Neuronal stem cell (in vitro differentiated cells): ENCODE measurements around the gene TMEM254.
"Not testable (repeated sequence)": the region's sequence is repeated elsewhere in the genome, so short reads cannot be mapped to it uniquely, and the experiment has no call there.

Experiments used
- DNase-seq: peaks from one replicate; pipeline ENCODE4 v3.0.0-alpha.2; 2013; ENCODE audit warnings: low spot score
- H2AFZ ChIP-seq: one replicate; pipeline ENCODE4 v1.6.1; 2013; ENCODE audit warnings: mild to moderate bottlenecking, low read length, inconsistent platforms
- H2AK5ac ChIP-seq: 2 replicates; pipeline ENCODE4 v1.6.1; 2013; ENCODE audit warnings: low read depth, mild to moderate bottlenecking, inconsistent platforms, low read length, moderate library complexity, mixed read lengths
- H2BK120ac ChIP-seq: 2 replicates; pipeline ENCODE4 v1.6.1; 2013; ENCODE audit warnings: low read depth, mild to moderate bottlenecking, inconsistent platforms, low read length, moderate library complexity, mixed read lengths
- H2BK12ac ChIP-seq: one replicate; pipeline ENCODE4 v1.6.1; 2013; ENCODE audit warnings: low read length, inconsistent platforms
- H2BK15ac ChIP-seq: 2 replicates; pipeline ENCODE4 v1.6.1; 2013; ENCODE audit warnings: mild to moderate bottlenecking, low read length, inconsistent platforms, mixed read lengths
- H2BK5ac ChIP-seq: one replicate; pipeline ENCODE4 v1.6.1; 2013; ENCODE audit warnings: inconsistent platforms, mild to moderate bottlenecking, low read length, moderate library complexity
- H3K14ac ChIP-seq: one replicate; pipeline ENCODE4 v1.6.1; 2013; ENCODE audit warnings: low read length, inconsistent platforms
- H3K18ac ChIP-seq: 2 replicates; pipeline ENCODE4 v1.6.1; 2013; ENCODE audit warnings: low read length, inconsistent platforms
- H3K23ac ChIP-seq: 2 replicates; pipeline ENCODE4 v1.6.1; 2013; ENCODE audit warnings: low read depth, mild to moderate bottlenecking, mixed read lengths, low read length, inconsistent platforms; ENCODE audit not compliant: poor library complexity
- H3K27ac ChIP-seq: replicated peaks from 3 replicates; pipeline ENCODE4 v1.5.1; 2013; ENCODE audit warnings: low read length, inconsistent platforms
- H3K27me3 ChIP-seq, 3 experiments: 2 replicates each; pipeline ENCODE4 v1.6.1; 2013; ENCODE audit warnings: low read length in 3 of 3, mild to moderate bottlenecking in 2 of 3, inconsistent platforms in 1 of 3, low read depth in 1 of 3, mixed read lengths in 1 of 3, moderate library complexity in 1 of 3; ENCODE audit not compliant: control insufficient read depth in 3 of 3, insufficient read depth in 3 of 3
- H3K36me3 ChIP-seq, 2 donors: replicated peaks in 1 of 2; 2 replicates each; pipeline ENCODE4 v1.6.1; 2013; ENCODE audit warnings: low read length in 2 of 2; ENCODE audit not compliant: control insufficient read depth in 2 of 2, insufficient read depth in 2 of 2
- H3K4ac ChIP-seq: 2 replicates; pipeline ENCODE4 v1.6.1; 2013; ENCODE audit warnings: inconsistent platforms, mild to moderate bottlenecking, low read length, moderate library complexity
- H3K4me1 ChIP-seq, 2 donors: 1 replicate in 1 of 2; 2 replicates in 1 of 2; pipeline ENCODE4 v1.6.1; 2013; ENCODE audit warnings: low read length in 2 of 2, low read depth in 1 of 2; ENCODE audit not compliant: control insufficient read depth in 2 of 2, insufficient read depth in 1 of 2
- H3K4me2 ChIP-seq: one replicate; pipeline ENCODE4 v1.6.1; 2013; ENCODE audit warnings: mild to moderate bottlenecking, low read length, inconsistent platforms; ENCODE audit not compliant: insufficient read depth, poor library complexity, severe bottlenecking
- H3K4me3 ChIP-seq, 2 donors: 2 replicates each; pipeline ENCODE4 v1.5.1; 2013; ENCODE audit warnings: low read length in 2 of 2, mild to moderate bottlenecking in 2 of 2, inconsistent platforms in 1 of 2, moderate library complexity in 1 of 2
- H3K79me1 ChIP-seq: one replicate; pipeline ENCODE4 v1.6.1; 2013; ENCODE audit warnings: low read depth, mild to moderate bottlenecking, inconsistent platforms, low read length, moderate library complexity
- H3K9ac ChIP-seq: one replicate; pipeline ENCODE4 v1.6.1; 2013; ENCODE audit warnings: mild to moderate bottlenecking, low read depth, low read length, inconsistent platforms; ENCODE audit not compliant: poor library complexity
- H3K9me3 ChIP-seq, 2 donors: replicated peaks in 1 of 2; 2 replicates each; pipeline versions ENCODE3 to v1.6.1; 2013; ENCODE audit warnings: low read length in 2 of 2, mild to moderate bottlenecking in 2 of 2, inconsistent platforms in 1 of 2, low read depth in 1 of 2, mixed read lengths in 1 of 2, moderate library complexity in 1 of 2; ENCODE audit not compliant: control insufficient read depth in 2 of 2, insufficient read depth in 1 of 2
- H4K8ac ChIP-seq: one replicate; pipeline ENCODE4 v1.6.1; 2013; ENCODE audit warnings: low read depth, mild to moderate bottlenecking, inconsistent platforms, low read length, moderate library complexity
- H4K91ac ChIP-seq: one replicate; pipeline ENCODE4 v1.6.1; 2013; ENCODE audit warnings: low read length, low read depth, mild to moderate bottlenecking, inconsistent platforms; ENCODE audit not compliant: poor library complexity
- WGBS, 2 donors: extraction: QIAGEN DNeasy Blood & Tissue Kit; methylation state at CpG; one replicate each; pipeline ENCODE4 v1.1.7; 2013; ENCODE audit warnings: missing lambda C conversion rate in 2 of 2, mixed read lengths in 1 of 2; ENCODE audit not compliant: insufficient read length in 2 of 2, insufficient replicate concordance in 1 of 2; ENCODE audit errors: extremely low coverage in 2 of 2; 5-methylcytosine and 5-hydroxymethylcytosine counted together

The TMEM254 gene

GRCh38 chr10:80034766-80035165, 43.7 kb upstream of the TMEM254 start:
- H2AFZ ChIP-seq, H3K4me2 ChIP-seq, H3K18ac ChIP-seq, H3K4me3 ChIP-seq, H3K9me3 ChIP-seq, H2AK5ac ChIP-seq, H2BK120ac ChIP-seq, H3K23ac ChIP-seq, H3K4me1 ChIP-seq, H4K8ac ChIP-seq, H3K14ac ChIP-seq, H3K27ac ChIP-seq, H3K9ac ChIP-seq, H3K36me3 ChIP-seq, H3K4ac ChIP-seq, H4K91ac ChIP-seq, DNase-seq, H2BK12ac ChIP-seq, H2BK5ac ChIP-seq, H3K79me1 ChIP-seq, H2BK15ac ChIP-seq, H3K27me3 ChIP-seq: not testable (repeated sequence)
- no CpG with 5 or more reads among the region's 5 CpGs for WGBS, 2 donors

DNA sequence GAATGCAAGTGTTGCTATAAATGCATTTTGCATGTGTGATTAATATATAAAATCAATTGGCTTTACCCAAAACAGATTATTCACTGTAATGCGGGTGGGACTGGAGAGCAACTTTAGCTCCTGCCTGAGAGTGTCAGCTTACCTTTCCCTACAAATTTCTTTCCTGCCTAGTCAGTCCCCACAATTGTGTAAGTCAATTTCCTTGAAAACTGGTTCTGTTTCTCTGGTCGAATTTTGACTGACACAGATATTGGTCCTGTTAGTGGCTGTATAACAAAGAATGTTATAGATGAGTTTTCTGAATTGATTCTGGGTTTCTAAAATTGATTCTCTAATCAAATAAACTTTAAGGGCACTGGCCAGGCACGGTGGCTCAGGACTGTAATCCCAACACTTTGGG, 43.0 kb upstream of the TMEM254 start:
- H2AK5ac ChIP-seq, DNase-seq, H2BK120ac ChIP-seq, H4K8ac ChIP-seq, H3K9me3 ChIP-seq, H3K18ac ChIP-seq, H3K4me1 ChIP-seq, H2BK5ac ChIP-seq, H3K27me3 ChIP-seq, H3K23ac ChIP-seq, H3K4ac ChIP-seq, H2AFZ ChIP-seq, H3K14ac ChIP-seq, H2BK12ac ChIP-seq, H2BK15ac ChIP-seq, H3K36me3 ChIP-seq, H3K4me2 ChIP-seq, H3K27ac ChIP-seq, H3K9ac ChIP-seq, H3K79me1 ChIP-seq, H4K91ac ChIP-seq, H3K4me3 ChIP-seq: not testable (repeated sequence)
- WGBS, 2 donors: no CpG with 5 or more reads among the region's 3 CpGs

- not testable (repeated sequence) for DNase-seq
These were observed 41.5 kb upstream of the TMEM254 start for GRCh38 chr10:80036921-80037500.

DNA sequence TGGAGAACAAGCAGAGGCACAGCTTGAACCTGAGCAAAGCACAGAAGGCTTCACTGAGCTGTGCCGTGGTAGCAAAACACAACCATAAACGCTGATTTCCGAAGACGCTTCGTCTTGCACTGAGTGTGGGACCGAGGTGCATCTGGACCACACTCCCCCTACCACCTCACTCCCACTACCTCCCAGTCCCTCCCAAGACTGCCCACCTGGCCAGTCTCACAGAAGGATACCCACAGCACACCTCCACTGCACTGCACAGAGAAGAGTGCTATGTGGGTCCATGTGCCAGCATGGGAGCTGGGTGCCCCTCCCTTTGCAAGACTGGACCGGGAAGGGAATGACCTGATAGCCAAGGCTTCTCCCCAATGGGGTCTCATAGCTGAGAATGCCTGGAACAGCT, 40.2 kb upstream of the TMEM254 start:
- not testable (repeated sequence) for H4K91ac ChIP-seq, H3K36me3 ChIP-seq, H3K79me1 ChIP-seq, H3K18ac ChIP-seq, H3K4me3 ChIP-seq, H3K23ac ChIP-seq, H3K27me3 ChIP-seq, H2AFZ ChIP-seq, H3K9ac ChIP-seq, H3K4me1 ChIP-seq, H3K4ac ChIP-seq, H3K14ac ChIP-seq, H2BK12ac ChIP-seq, H2BK120ac ChIP-seq, H3K27ac ChIP-seq, H2AK5ac ChIP-seq, H2BK5ac ChIP-seq, H4K8ac ChIP-seq, DNase-seq, H3K4me2 ChIP-seq, H2BK15ac ChIP-seq, H3K9me3 ChIP-seq
- WGBS, 2 donors: no CpG with 5 or more reads among the region's 7 CpGs

More at GRCh38 chr10:80036921-80037500, 41.5 kb upstream of the TMEM254 start:
- not testable (repeated sequence) for H2BK15ac ChIP-seq, H2AFZ ChIP-seq, H3K79me1 ChIP-seq, H3K4ac ChIP-seq, H3K4me2 ChIP-seq, H3K36me3 ChIP-seq, H2BK120ac ChIP-seq, H4K8ac ChIP-seq, H4K91ac ChIP-seq, H3K4me3 ChIP-seq, H3K27ac ChIP-seq, H3K14ac ChIP-seq, H3K18ac ChIP-seq, H3K23ac ChIP-seq, H3K4me1 ChIP-seq, H3K9me3 ChIP-seq, H2BK12ac ChIP-seq, H3K9ac ChIP-seq, H3K27me3 ChIP-seq, H2BK5ac ChIP-seq, H2AK5ac ChIP-seq
- WGBS, 2 donors: no CpG with 5 or more reads among the region's 5 CpGs
